GM19099 (cell line): ENCODE data around the gene EMX1.

Experiments used
- POLR2A ChIP-seq: IDR thresholded peaks from 3 replicates; pipeline ENCODE4 v1.6.1; 2011; ENCODE audit warnings: low read depth; ENCODE audit not compliant: insufficient read length; ENCODE audit errors: extremely low read depth

Gene EMX1

DNA sequence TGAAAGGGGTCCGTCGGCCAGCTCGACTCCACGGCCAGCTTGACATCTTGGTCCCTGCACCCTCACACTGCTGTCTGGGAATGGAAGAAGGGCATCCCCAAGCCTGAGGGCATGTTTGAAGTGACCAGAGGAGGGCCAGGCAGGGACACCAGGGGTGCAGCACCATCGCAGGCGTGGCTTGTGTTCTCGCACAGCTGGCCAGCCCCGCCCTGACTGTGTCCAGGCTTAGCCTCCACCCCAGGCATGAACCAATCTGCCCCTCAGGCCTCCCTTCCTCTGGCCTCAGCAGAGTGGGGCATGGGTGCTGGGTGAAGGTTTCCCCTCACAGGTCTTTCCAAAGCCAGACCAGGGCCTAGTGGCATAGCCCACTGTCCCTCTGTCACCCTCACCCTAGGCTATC lies 25.0 kb downstream of the EMX1 start:
- TF ChIP-seq POLR2A: no peak

DNA sequence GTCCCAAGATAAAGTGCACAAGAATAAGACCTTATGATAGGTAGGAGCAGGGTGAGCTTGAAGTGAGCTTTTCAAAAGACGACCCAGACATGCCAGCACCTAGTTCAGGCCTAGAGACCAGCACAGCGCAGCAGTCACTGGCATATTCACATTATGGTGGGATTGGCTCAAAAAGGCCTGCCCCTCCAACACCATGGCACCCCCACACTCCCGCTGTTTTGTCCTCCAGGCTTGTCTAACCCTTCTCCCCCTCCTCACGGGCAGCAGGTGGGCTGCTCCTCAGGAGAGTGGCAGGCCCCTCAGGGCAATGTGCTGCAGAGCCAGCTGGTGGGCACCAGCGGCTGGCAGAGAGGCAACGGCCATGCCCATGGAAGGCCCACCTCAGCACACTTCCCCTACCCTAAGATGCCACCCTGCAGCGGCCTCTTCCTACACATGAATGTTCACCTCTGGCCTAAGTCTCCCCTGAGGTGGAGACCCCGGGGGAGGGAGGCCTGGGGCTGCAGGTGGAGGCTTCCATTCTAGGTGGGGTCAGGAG lies 25.6 kb downstream of the EMX1 start:
- no peak for TF ChIP-seq POLR2A

DNA sequence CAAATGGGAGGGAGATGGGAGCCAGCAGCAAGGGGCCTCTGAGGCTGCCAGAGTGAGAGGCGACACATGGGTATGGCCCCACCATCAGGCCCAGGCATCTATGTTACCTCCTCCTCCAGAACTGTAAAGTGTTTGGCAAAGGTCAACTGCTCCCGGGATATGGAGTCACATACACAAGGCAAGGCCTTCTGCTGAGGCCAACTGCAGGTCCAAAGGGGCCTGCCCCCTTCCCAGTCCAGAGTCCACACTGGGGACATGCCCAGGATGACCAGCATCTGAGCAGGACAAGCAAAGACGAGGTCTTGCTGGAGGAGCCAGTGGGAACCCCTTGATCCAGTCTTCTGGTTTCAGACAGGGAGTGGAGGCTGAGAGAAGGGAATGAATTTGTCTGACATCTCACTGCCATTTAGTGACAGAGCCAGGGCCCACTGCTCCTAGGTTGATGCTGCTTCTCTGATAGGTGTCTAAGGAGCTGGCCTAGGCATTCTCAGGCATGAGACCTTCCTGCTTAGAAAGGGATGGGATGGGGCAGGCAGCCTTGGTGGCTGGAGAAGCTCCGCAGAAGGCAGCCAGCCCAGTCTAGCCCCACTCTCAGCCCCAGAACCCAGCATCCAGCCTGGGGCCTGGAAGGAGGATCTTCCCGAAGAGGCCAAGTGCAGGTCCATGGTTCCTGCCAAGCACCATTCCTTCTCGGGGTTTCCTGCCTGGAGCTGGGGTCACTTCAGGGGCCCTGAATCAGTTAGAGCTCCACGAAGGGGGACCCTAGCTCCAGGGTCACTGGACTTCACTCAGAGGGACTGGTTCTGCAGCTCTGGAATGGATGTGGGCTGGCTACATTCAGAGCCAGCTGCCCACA lies 26.4 kb downstream of the EMX1 start:
- TF ChIP-seq POLR2A: no peak

DNA sequence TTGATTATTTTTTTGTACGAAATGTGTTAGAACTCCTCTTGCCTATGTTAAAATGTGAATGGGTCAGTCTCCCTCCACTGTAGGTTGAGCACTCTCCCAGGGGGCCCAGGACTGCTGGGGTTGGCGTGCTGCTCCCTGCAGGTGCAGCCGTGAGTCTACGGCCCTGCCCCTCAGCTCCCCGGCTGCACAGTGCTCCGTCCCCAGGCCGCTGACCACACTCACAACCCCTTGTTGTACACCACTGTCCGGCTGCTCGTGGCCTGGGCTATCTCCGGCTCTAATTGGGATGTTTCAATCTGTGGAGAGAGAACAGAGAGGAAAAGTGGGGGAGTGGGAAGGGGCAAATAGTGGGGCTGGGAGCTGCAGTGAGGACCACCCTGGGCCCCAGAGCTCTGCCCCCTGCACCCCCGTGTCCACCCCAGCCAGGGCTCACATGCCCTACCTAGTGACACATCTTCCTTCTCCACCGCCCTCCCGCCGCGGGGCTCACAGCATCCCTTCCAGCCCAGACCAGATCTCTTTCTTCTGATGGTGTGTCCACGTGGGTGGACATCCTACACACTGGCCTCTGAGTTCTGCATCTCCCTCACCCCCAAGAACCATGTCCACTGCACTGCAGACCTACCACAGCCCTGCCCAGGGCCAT lies 27.6 kb downstream of the EMX1 start:
- TF ChIP-seq POLR2A: no peak

DNA sequence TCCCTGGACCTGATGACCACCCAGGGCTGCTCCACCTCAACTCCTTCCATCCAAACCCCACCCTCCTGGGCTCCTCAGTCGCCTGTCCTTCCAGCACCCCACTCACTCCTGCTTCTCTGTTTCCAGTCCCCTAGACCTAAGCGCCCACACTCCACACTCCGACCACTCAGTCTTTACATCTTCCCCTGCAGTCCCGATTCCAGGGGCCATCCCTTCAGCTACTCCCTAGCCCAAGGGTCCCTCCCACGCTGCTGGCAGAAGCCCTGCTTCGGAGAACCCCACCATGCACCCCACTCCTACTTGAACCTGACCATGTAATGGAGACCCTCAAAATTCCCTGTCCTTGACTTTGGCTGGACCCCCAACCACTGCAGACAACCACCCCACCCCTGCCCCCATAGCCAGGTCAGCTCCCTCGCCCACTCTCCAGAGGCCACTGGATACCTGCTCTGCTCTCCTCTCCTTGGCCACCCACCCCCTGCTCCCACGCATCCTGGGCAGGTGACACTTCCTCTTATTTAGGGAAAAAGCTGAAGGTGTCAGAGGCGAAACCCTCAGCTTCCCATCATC lies 28.2 kb downstream of the EMX1 start:
- TF ChIP-seq POLR2A: no peak

DNA sequence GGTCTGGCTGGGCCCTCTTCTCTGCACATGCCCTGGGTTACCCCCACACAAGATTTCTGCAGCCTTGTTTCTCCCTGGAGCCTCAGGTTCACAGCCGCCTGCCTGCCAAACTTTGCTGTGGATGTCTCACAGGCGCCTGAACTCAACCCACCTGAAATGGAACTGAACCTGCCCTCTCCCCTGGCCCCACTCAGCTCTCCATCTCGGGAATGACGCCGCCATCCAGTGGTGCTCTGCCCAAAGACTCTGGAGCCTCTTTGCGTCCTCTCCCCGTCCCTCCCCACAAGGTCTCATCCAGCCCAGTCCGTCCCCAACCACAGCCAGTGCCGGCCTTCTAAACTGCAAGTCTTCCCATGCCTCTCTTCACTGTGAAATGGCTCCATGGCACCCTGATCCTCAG lies 29.1 kb downstream of the EMX1 start:
- no peak for TF ChIP-seq POLR2A

DNA sequence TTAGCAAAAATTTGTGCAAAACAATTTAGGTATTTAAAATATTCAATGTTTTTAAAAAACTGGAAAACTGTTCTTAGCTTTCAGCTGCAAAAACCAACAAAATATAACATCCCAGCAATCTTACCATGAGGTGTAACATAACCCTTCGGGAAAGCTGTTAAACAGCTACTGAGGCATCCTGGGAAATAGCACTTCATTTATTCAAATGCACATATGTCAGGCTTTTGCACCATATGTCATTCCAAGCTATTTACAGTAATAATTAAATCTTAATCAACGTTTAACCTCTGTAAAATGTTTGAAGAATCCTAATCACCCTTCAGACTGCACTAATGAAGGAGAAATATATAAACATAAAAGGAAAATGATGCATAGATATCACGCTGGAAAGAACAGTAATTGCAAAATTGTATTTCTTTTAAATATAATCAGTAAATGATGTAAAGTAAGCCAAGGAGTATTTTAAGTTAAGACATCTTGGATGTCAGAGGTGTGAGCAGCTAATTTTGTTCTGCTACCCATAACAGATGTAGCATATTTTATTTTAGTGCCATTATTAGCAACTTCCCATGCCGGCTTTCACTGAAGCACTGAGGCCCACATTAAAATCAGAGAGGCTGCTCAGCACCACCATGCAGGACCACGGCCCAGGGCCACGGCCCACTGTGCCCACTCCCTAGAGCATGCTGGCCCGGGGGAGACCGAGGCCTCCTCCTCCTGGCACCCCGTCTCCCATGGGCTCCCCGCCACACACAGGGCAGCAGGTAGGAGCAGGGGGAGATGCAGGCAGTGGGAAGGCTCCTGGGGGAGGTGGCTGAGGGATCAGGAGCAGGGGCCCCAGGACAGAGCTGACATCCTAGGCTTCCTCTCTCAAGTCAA lies 30.9 kb downstream of the EMX1 start:
- no peak for TF ChIP-seq POLR2A

DNA sequence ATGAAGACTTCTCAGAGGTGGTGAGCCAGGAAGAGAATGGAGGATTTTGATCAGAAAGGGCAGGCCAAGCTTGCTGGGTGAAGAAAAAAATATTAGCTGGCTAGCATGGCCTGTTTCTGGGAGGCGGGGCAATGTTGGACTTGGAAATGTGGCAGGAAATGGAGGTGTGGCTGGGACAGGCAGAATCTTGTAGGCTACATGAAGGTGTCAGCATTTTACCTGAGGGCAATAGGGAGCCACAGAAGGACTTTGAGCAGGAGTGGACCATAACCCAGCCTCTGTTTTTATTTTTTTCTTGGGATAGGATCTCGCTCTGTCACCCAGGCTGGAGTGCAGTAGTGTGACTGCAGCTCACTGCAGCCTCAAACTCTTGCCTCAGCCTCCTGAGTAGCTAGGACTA lies 31.7 kb downstream of the EMX1 start:
- TF ChIP-seq POLR2A: no peak

DNA sequence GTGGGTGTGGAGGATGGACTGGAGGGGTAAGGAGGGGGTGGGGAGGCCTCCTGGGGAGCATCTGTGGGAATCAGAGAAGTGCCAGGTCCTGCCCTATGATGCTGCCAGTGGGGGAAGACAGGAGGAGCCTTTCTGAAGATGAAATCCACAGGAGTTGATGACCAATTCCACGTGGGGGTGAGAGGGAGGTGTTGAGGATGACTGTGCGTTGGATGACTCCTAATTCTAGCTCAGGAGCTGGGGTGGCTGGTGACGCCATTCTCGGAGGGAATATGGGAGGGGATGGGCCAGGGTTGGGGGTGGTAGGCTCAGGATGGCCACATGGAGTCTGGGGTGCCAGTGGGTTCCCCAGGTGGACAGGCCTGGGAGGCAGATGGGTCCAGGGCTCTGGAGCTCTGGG lies 32.3 kb downstream of the EMX1 start:
- TF ChIP-seq POLR2A: no peak

DNA sequence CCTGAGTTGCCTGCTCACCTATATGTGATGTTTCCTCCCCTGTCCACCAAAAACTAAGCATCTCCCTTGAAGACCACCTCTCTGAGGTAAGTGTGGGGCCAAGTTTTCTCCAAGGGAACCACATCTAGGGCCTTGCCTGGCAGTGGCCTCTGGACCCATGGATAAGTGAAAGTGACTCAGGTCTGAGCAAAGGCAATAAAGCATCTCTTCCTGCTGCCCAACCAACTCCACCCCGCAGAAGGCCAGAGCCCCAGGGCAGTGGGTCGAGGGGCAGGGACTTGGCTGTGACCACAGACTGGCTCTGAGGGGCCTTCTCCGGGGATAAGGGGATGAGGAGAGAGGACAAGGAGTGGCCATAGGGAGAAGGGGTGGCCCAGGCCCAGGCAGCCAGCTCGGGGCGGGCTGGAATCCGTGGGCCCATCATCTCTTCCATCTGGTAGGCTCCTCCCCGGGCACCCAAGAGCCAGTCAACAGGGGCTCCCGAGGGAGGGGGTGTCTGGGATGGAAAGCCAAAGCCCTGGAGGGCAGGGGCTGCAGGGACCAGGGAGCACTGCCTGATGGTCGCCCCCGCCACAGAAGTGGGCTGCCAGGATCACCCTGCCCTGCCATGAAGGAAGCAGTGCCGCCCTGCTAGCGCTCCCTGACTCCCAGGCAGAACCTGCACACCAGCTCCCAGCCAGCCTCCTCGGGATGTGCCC lies 33.4 kb downstream of the EMX1 start:
- no peak for TF ChIP-seq POLR2A

DNA sequence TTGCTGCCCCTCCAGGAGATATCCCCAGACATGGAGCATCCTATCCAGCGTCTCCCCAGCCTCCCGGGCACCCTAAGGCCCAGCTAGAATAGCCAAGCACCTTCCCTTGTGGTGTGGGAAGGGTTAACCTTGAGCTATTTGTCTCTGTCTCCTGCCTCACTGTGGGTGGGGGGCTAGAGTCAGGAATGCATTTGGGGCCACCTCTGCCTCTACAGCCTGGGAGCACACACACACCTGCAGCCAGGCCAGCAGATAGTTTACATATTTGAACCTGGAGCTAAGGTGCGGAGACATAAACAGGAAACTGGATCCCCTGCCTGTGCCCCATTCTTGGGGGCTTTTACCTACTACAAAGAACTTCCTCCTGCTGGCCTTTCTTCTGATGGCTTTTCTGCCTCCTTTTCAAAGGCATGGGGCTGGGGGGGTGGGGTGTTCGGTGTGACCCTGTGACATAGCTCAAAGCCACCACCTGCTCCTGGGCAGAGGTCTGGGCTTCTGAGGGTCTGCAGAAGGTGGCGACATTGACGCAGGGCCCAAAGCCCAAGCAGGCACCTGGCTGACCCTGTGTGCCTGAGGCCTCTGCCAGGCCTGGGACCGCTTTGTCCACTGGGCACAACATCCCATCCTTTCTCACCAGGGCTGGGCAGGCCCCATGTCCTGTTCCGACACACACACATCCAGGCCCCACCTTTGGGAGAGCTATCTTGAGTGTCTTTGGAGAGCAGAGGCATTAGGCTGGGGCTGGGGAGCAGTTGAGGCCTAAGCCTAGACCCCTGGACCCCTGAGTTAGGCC lies 34.2 kb downstream of the EMX1 start:
- TF ChIP-seq POLR2A: no peak

DNA sequence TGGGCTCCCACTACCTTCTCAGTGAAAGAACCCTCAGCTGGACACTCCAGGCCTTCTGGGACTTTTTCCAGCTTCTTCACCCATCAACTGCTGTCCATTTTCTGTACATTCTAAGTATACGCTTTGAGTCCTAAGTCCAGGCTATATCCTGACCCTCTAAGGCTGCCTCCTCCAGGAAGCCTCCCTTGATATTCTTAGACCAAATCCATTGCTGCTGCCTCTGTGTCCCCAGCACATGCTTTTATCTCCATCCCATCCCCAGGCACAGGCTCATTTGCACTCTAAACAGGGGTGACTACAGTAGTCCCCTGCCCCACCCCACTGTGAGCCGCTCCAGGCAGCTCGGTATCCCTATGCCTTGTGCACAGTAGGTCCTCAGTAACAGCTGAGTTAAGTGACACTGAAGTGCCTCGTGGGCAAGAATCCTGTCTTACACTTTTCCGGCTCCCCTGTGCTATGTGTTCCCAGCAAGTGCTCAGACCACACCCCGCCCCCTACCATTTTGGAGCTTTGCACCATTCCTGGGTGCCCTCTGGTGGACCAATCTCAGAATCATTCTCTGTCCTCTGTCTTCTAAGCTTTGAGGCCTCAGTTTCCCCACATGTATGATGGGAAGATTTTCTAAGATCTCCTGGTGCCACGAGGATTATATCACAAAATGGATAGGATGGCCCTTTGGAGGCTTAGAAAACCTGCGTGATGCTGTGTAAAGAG lies 34.9 kb downstream of the EMX1 start:
- TF ChIP-seq POLR2A: no peak

DNA sequence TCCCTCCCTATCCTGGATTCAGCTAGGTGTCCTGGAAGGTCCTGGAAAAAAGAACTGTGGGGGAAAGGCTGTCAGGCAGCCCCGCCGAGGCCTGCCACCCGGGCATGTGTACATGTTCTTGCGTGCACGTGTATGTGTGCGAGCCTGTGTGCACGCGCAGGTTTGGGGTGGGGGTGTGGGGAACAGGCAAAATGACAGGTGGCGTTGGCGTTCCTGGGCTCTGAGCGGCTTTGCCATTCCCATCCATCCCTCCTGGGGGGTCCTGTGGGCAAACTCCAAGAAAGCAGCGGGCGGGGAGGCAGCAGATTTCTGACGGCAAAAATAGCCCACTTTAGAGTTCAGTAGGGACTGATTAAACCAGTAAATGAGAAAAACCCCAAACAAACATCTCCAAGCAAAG lies 35.6 kb downstream of the EMX1 start:
- no peak for TF ChIP-seq POLR2A
